Small intestine (tissue), 16 donors: ENCODE measurements around the gene RNASEL. TPM values are rescaled to one million over a fixed set of nuclear protein-coding genes. Genes with fewer than 3 reads are reported as not detected.
"Not testable (repeated sequence)": the region's sequence is repeated elsewhere in the genome, so short reads cannot be mapped to it uniquely, and the experiment has no call there.

ENCODE experiments used
- DNase-seq, 2 donors: peaks; one replicate each; pipeline versions ENCODE4 v3.0.0 to v3.0.0-alpha.2; 2013
- FAIRE-seq: peaks from 2 replicates; lab custom pipeline; 2012; peaks lifted over from hg19 to GRCh38; lab: Jason Lieb, UNC
- H3K27ac ChIP-seq, 3 donors: one replicate each; pipeline ENCODE4 v1.5.1; 2013; ENCODE audit warnings: low read length in 2 of 3, mild to moderate bottlenecking in 2 of 3, control low read depth in 1 of 3, inconsistent platforms in 1 of 3, low read depth in 1 of 3, moderate library complexity in 1 of 3
- H3K27me3 ChIP-seq, 3 donors: one replicate each; pipeline ENCODE4 v1.6.1; 2013; ENCODE audit warnings: low read length in 3 of 3, inconsistent platforms in 1 of 3; ENCODE audit not compliant: control insufficient read depth in 3 of 3, insufficient read depth in 3 of 3
- H3K36me3 ChIP-seq, 3 donors: one replicate each; pipeline ENCODE4 v1.6.1; 2013; ENCODE audit warnings: low read length in 3 of 3, inconsistent platforms in 1 of 3, low read depth in 1 of 3, mild to moderate bottlenecking in 1 of 3, moderate library complexity in 1 of 3; ENCODE audit not compliant: control insufficient read depth in 3 of 3, insufficient read depth in 2 of 3
- H3K4me1 ChIP-seq, 3 donors: one replicate each; pipeline ENCODE4 v1.6.1; 2013; ENCODE audit warnings: low read length in 2 of 3, inconsistent platforms in 1 of 3, low read depth in 1 of 3, mild to moderate bottlenecking in 1 of 3, moderate library complexity in 1 of 3; ENCODE audit not compliant: control insufficient read depth in 3 of 3, insufficient read depth in 2 of 3
- H3K4me3 ChIP-seq, 3 donors: one replicate each; pipeline ENCODE4 v1.5.1; 2013; ENCODE audit warnings: low read length in 3 of 3, control low read depth in 1 of 3, inconsistent platforms in 1 of 3, low read depth in 1 of 3, mild to moderate bottlenecking in 1 of 3, moderate library complexity in 1 of 3
- H3K9me3 ChIP-seq, 2 donors: one replicate each; pipeline ENCODE4 v1.6.1; 2013; ENCODE audit warnings: low read depth in 1 of 2, low read length in 1 of 2; ENCODE audit not compliant: control insufficient read depth in 2 of 2, insufficient read depth in 1 of 2
- WGBS, 3 donors: extraction: QIAGEN DNeasy Blood & Tissue Kit; methylation state at CpG; one replicate each; pipeline ENCODE4 v1.1.7; 2013; 5-methylcytosine and 5-hydroxymethylcytosine counted together
- long read RNA-seq, 10 donors: transcript quantifications; one replicate each; lab custom pipeline, GENCODE V29; 2026
- polyA plus RNA-seq, 4 donors: library from polyadenylated mRNA; stranded (reverse) in 3 of 4; unstranded in 1 of 4; fragments of 200-250 nt in 3 of 4; fragments of 120-200 nt in 1 of 4; gene quantifications; one replicate each; pipeline versions ENCODE4 v1.2.1 to v1.2.3, GENCODE V29; 2013
- donor health status: healthy with polysubstance abuse.
- donor health status: control.
- donor health status: control.
- donor health status: Bipolar disorder and iron deficiency.
- donor health status: healthy.

RNASEL gene
- polyA plus RNA-seq, result 10 to 100 TPM in 1 of 4 donors, 1 to 10 TPM in 3; 4.9 to 20.7 (median 7.2) TPM
- long read RNA-seq, donor 1, result 0 reads
- long read RNA-seq, donor 2, full-length matches to known transcripts, result 3 of 3 reads
- long read RNA-seq, donor 2, partial matches to known transcripts, result 0 of 3 reads
- long read RNA-seq, donor 2, other reads (novel, unspliced or antisense), result 0 of 3 reads
- long read RNA-seq, donor 3, full-length matches to known transcripts, result 1 of 1 reads
- long read RNA-seq, donor 3, partial matches to known transcripts, result 0 of 1 reads
- long read RNA-seq, donor 3, other reads (novel, unspliced or antisense), result 0 of 1 reads
- long read RNA-seq, donor 4, result 0 reads
- long read RNA-seq, donor 5, result 0 reads
- long read RNA-seq, donor 6, full-length matches to known transcripts, result 3 of 3 reads
- long read RNA-seq, donor 6, partial matches to known transcripts, result 0 of 3 reads
- long read RNA-seq, donor 6, other reads (novel, unspliced or antisense), result 0 of 3 reads
- long read RNA-seq, donor 7, result 0 reads
- long read RNA-seq, donor 8, result 0 reads
- long read RNA-seq, donor 9, result 0 reads
- long read RNA-seq, donor 10, full-length matches to known transcripts, result 1 of 1 reads
- long read RNA-seq, donor 10, partial matches to known transcripts, result 0 of 1 reads
- long read RNA-seq, donor 10, other reads (novel, unspliced or antisense), result 0 of 1 reads

DNA sequence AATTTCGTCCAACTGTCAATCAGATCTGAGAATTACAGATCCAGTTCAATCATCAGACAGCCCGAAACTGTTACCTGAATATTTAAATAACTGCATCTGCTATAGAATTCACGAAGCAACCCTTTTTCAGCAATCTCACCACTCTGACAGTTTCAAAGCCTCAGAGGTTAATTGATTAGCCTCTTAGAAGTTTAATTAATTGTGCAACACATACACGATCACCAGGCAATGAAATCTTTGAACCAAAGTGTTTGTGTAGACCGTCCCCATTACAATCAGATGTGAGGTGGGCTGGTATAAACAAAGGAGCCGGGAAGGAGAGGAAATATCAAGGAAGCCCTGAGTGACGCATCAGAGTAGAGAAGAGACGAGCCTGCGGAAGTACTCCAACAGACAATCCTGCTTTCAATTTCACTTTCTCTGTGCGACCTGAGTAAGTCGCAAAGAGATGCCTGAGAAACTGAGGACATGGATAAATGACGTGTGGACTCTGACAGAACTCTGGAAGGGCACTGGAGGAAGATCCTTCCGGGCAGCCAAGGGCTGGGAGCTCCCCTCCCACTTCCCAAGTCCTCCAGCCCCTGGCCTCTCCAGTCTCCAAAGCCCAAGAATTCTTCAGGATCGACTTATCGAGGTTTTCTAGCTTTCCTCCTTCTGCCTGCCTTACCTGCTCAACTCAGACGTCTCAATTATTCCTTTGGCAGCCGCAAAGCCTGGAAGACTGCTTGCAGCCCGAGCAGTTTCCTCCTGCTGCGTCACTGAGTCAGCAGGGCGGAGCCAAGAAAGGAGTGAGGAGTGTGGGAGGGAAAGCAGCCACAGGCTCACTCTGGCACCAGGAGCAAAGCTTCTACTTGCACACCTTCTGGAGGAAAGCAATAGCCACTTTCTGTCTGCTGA, at the start of gene RNASEL:
Gene RNASEL, minus strand, starts transcription at position 757 of the 897 bp plus-strand sequence. CDS start 2,450 bp downstream, outside the sequence.
- DNase-seq (peak; percentile 89 to 93), FAIRE-seq (no peak)
- peaks cover 0 to 5% (median 4%) of the 10 kb centered on the region in 3 donors for H3K4me1 ChIP-seq
- H3K27me3 ChIP-seq, result no peaks in the 10 kb centered on the region
- 0 to 3% (median 1%) methylated on average over 20 of the region's 20 CpGs for WGBS, 3 donors
- H3K27ac ChIP-seq, result peak within 1 kb of the TSS; percentile 96 to 100 (median 96)
- peaks cover 0 to 14% (median 0%) of the 10 kb centered on the region in 3 donors for H3K36me3 ChIP-seq
- H3K4me3 ChIP-seq, result peak within 1 kb of the TSS; percentile 68 to 80 (median 70)
- H3K9me3 ChIP-seq, result no peaks in the 10 kb centered on the region

DNA sequence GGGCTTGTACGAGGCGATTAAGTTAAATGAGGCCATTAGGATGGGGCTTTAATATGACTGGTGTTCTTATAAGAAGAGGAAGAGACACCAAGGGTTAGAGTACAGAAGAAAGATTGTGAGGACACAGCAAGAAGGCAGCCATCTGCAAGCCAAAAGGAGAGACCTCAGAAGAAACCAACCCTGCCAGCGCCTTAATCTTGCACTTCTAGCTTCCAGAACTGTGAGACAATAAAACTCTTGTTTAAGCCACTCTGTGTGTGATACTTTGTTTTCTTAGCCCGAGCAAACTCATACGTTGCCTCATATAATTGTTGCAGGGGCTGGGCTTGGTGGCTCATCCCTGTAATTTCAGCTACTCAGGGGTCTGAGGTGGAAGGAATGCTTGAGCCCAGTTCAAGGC, 48.7 kb upstream of the RNASEL start:
- Histone ChIP-seq H3K36me3 (no peaks in the 10 kb centered on the region), H3K27me3 (no peaks in the 10 kb centered on the region), H3K4me3 (no peak overlapping the region), H3K9me3 (no peaks in the 10 kb centered on the region), H3K27ac (no peak overlapping the region), H3K4me1 (no peaks in the 10 kb centered on the region)
- FAIRE-seq (no peak), DNase-seq (no peak)
- 68 to 83% (median 79%) methylated on average over 5 of the region's 5 CpGs for WGBS, 3 donors

GRCh38 chr1:182635871-182636270, 46.8 kb upstream of the RNASEL start:
- WGBS, 3 donors, result 75% methylated on average over 2 of the region's 2 CpGs
- FAIRE-seq (no peak), DNase-seq (no peak)
- Histone ChIP-seq H3K27ac (no peak overlapping the region), H3K4me1 (no peaks in the 10 kb centered on the region), H3K9me3 (no peaks in the 10 kb centered on the region), H3K4me3 (no peak overlapping the region), H3K36me3 (no peaks in the 10 kb centered on the region), H3K27me3 (no peaks in the 10 kb centered on the region)

- DNase-seq, result no peak
- no peak for FAIRE-seq
- Histone ChIP-seq H3K36me3 (no peaks in the 10 kb centered on the region), H3K27ac (no peak overlapping the region), H3K27me3 (no peaks in the 10 kb centered on the region), H3K4me1 (peaks cover 0 to 3% (median 0%) of the 10 kb centered on the region in 3 donors), H3K9me3 (no peaks in the 10 kb centered on the region), H3K4me3 (no peak overlapping the region)
- WGBS, 3 donors, result 87 to 91% (median 87%) methylated on average over 9 of the region's 9 CpGs
Measured at GRCh38 chr1:182634306-182635072, 45.4 kb upstream of the RNASEL start.

GRCh38 chr1:182633657-182634281, 44.7 kb upstream of the RNASEL start:
- H3K4me3 ChIP-seq, result no peak overlapping the region
- 29 to 64% (median 50%) methylated on average over 11 of the region's 11 CpGs for WGBS, 3 donors
- peak; percentile 18 to 47 for DNase-seq
- H3K36me3 ChIP-seq, result no peaks in the 10 kb centered on the region
- no peaks in the 10 kb centered on the region for H3K27me3 ChIP-seq
- no peaks in the 10 kb centered on the region for H3K9me3 ChIP-seq
- no peak for FAIRE-seq
- H3K4me1 ChIP-seq, result peaks cover 0 to 3% (median 0%) of the 10 kb centered on the region in 3 donors
- H3K27ac ChIP-seq, result peak overlapping the region in 1 of 3 donors; percentile 27

GRCh38 chr1:182633031-182633430, 44.0 kb upstream of the RNASEL start:
- H3K9me3 ChIP-seq, result no peaks in the 10 kb centered on the region
- peaks cover 0 to 3% (median 0%) of the 10 kb centered on the region in 3 donors for H3K4me1 ChIP-seq
- no peak overlapping the region for H3K4me3 ChIP-seq
- no peak for DNase-seq
- no peak for FAIRE-seq
- H3K36me3 ChIP-seq, result no peaks in the 10 kb centered on the region
- H3K27me3 ChIP-seq, result no peaks in the 10 kb centered on the region
- H3K27ac ChIP-seq, result no peak overlapping the region

DNA sequence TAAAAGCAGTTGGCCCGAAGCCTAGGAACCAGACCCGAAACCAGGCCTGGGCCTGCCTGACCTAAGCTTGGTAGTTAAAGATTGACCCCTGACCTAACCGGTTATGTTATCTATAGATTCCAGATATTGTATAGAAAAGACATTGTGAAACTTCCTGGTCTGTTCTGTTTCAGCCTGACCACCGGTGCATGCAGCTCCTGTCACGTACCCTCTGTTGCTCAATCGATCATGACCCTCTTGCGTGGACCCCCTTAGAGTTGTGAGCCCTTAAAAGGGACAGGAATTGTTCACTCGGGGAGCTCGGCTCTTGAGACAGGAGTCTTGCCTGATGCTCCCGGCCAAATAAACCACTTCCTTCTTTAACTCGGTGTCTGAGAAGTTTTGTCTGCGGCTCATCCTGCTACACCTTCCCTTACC, 43.4 kb upstream of the RNASEL start:
- WGBS, 3 donors, result 17 to 40% (median 21%) methylated on average over 12 of the region's 12 CpGs
- H3K27me3 ChIP-seq, H3K27ac ChIP-seq, H3K4me1 ChIP-seq, H3K4me3 ChIP-seq, FAIRE-seq, H3K9me3 ChIP-seq, H3K36me3 ChIP-seq: not testable (repeated sequence)
- DNase-seq, result peak; percentile 32 to 56
